ENCODE data around the gene BCL2L11. TPM values are rescaled to one million over a fixed set of nuclear protein-coding genes. Genes with fewer than 3 reads are reported as not detected.

Gene BCL2L11
- total RNA-seq, 2 experiments from 2014 or later: 11.5 to 12.8 TPM

DNA sequence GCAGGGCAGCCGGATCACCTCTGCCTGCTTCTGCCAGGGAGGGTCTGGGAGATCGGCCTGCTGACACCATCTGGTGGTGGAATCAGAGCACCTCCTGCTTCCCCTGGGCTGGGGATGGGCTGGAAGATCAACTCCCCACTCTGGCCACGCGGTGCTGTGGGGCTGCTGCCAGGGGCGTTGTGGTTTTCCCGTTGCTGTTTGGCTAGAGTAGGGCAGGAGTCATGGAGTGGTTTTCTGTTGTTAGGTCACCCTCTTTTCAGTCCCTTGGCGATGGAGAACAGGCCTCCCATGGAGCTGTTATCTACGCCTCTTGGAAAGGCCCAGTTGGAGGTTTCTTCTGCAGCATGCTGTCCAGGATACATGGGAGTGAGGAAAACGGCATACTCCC, 15.2 kb downstream of the BCL2L11 start:
- intact Hi-C loops (cut with micrococcal nuclease): no loop called here
- Mint-ChIP-seq H3K4me3 (no peak overlapping the region), H3K4me1 (ENCODE audit: low read depth) (peaks cover 16% of the 10 kb centered on the region), H3K36me3 (ENCODE audit: low read depth) (peaks cover 39% of the 10 kb centered on the region), H3K27ac (no peak overlapping the region), H3K9me3 (no peaks in the 10 kb centered on the region), H3K27me3 (ENCODE audit: low read depth) (no peaks in the 10 kb centered on the region)
- peak; percentile 30 for DNase-seq
- CTCF ChIA-PET: interaction anchor here (1.3 kb wide), 1 partner anchor 18 kb away, joined by 7 read pairs; no protein-coding TSS in a partner anchor

DNA sequence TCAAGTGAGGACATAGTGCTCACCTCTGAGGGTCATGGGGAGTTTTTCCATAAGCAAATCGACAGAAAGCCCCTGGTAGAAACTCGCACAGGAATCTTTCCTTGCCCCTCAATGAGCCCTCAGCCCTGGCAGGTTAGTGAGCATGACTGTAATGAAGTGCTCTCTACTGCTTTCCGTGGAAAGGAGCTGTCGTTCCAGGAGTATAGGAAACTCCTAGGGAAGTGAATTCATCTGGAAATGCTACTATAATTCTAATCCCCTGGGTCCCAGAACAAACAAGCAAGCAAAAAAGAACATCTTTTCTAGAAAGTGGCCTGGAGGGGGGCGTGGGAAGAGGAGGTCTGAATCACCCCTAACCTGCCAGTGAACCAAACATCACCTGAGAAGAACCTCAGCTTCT, 18.1 kb downstream of the BCL2L11 start:
- Mint-ChIP-seq H3K9me3 (no peaks in the 10 kb centered on the region), H3K4me3 (no peak overlapping the region), H3K36me3 (ENCODE audit: low read depth) (peaks cover 42% of the 10 kb centered on the region), H3K4me1 (ENCODE audit: low read depth) (peaks cover 16% of the 10 kb centered on the region), H3K27me3 (ENCODE audit: low read depth) (no peaks in the 10 kb centered on the region), H3K27ac (no peak overlapping the region)
- CTCF ChIA-PET: interaction anchor here (0.9 kb wide), 1 partner anchor 8 kb away, joined by 3 read pairs; no protein-coding TSS in a partner anchor
- intact Hi-C loops (cut with micrococcal nuclease): no loop called here
- no peak for DNase-seq

DNA sequence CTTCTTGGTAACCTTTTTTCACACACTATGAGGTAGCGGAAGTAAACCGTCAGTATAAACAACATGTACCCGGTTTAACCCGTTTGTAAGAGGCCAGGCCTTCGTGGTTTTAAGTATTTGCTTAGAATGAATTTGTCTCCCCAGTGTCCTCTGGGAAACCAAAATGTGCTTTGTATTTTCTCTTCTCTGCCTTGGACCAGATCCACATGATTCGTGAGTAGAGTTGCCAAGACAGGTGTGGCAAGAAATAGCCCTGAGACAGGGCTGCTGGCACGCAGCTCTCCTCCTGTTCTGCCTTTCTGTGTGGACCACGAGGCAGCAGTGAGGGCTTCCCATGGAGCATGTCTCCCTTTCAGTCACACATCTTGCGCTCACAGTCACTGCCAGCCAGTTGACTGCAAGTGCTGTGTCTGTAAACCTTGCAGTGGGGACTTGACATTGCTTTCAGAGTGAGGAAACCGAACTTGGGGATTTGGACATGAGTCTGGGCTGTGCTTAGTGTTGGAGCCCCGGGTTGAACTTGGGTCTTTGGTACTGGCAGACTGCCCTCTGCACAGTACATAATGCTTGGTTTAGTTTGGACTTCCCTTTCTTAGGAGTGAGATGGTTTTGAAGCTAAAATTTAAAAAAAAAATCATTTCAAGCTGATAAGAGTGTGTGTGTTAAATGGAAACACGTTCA, 19.1 kb downstream of the BCL2L11 start:
- H3K36me3 Mint-ChIP-seq (ENCODE audit: low read depth): peaks cover 42% of the 10 kb centered on the region
- peaks cover 9% of the 10 kb centered on the region for H3K4me1 Mint-ChIP-seq (ENCODE audit: low read depth)
- intact Hi-C loops (cut with micrococcal nuclease): no loop called here
- no peak overlapping the region for H3K27ac Mint-ChIP-seq
- no peaks in the 10 kb centered on the region for H3K27me3 Mint-ChIP-seq (ENCODE audit: low read depth)
- no peak overlapping the region for H3K4me3 Mint-ChIP-seq
- CTCF ChIA-PET: interaction anchor here (0.6 to 1.0 kb wide), 2 partner anchors 8 to 881 kb away, joined by 3 to 5 read pairs; no protein-coding TSS in a partner anchor
- DNase-seq: no peak
- H3K9me3 Mint-ChIP-seq: no peaks in the 10 kb centered on the region

- no peaks in the 10 kb centered on the region for H3K27me3 Mint-ChIP-seq (ENCODE audit: low read depth)
- peaks cover 16% of the 10 kb centered on the region for H3K4me1 Mint-ChIP-seq (ENCODE audit: low read depth)
- peaks cover 46% of the 10 kb centered on the region for H3K36me3 Mint-ChIP-seq (ENCODE audit: low read depth)
- no peak overlapping the region for H3K4me3 Mint-ChIP-seq
- no peak overlapping the region for H3K27ac Mint-ChIP-seq
- intact Hi-C loops (cut with micrococcal nuclease): no loop called here
- no peak for DNase-seq
- no peaks in the 10 kb centered on the region for H3K9me3 Mint-ChIP-seq
- CTCF ChIA-PET: interaction anchor here (0.6 kb wide), 1 partner anchor 880 kb away, joined by 3 read pairs; no protein-coding TSS in a partner anchor
Measured at GRCh38 chr2:111140815-111141214, 20.1 kb downstream of the BCL2L11 start.

DNA sequence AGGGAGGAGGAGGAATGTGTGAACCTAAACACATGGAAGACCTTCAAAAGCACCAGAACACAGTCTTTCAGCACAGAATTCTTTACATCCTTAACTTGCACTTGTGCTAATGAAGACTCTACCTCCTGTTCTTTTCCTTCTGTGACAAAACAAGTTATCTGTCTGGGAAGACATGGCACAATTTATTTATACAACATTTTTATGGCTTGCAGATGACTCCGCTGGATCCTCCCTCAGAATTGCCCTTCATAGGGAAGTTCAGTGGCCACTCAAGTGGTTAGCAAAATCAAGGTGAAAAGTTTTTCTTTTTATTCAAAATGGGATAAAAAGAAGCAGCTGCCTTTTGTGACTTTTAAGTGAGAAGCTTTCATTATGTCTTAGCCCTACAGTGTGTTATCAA, 21.4 kb downstream of the BCL2L11 start:
- CTCF ChIA-PET: interaction anchor here (0.7 kb wide), 1 partner anchor 71 kb away, joined by 3 read pairs; no protein-coding TSS in a partner anchor
- intact Hi-C loops (cut with micrococcal nuclease): no loop called here
- Mint-ChIP-seq H3K36me3 (ENCODE audit: low read depth) (peaks cover 45% of the 10 kb centered on the region), H3K27ac (no peak overlapping the region), H3K4me1 (ENCODE audit: low read depth) (peaks cover 16% of the 10 kb centered on the region), H3K4me3 (no peak overlapping the region), H3K9me3 (no peaks in the 10 kb centered on the region), H3K27me3 (ENCODE audit: low read depth) (no peaks in the 10 kb centered on the region)
- DNase-seq: no peak

GRCh38 chr2:111143107-111143842, 22.6 kb downstream of the BCL2L11 start:
- no peak overlapping the region for H3K27ac Mint-ChIP-seq

DNA sequence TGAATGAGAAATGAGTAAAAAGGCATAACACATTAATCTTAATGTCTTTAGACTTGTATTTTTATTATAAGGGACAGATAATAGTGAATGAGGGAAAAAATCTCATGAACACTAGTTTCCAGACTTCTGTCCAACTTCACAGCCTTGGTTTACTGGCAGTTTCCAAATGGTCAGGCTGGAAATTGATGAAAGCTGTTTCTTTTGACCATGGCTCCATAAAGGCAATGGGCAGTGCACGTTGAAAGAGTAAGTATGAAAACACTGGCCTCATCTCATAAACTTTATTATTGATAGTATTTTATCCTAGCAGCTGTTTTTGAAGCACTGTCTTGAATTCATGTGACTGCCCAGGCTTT, 23.1 kb downstream of the BCL2L11 start:
- intact Hi-C loops (cut with micrococcal nuclease): no loop called here
- Mint-ChIP-seq H3K9me3 (no peaks in the 10 kb centered on the region), H3K36me3 (ENCODE audit: low read depth) (peaks cover 41% of the 10 kb centered on the region), H3K27ac (no peak overlapping the region), H3K27me3 (ENCODE audit: low read depth) (no peaks in the 10 kb centered on the region), H3K4me3 (no peak overlapping the region), H3K4me1 (ENCODE audit: low read depth) (peaks cover 23% of the 10 kb centered on the region)
- CTCF ChIA-PET: no interaction called here
- no peak for DNase-seq

More at GRCh38 chr2:111143107-111143842, 22.6 kb downstream of the BCL2L11 start:
- peaks cover 19% of the 10 kb centered on the region for H3K4me1 Mint-ChIP-seq (ENCODE audit: low read depth)
- CTCF ChIA-PET: no interaction called here
- H3K27me3 Mint-ChIP-seq (ENCODE audit: low read depth): no peaks in the 10 kb centered on the region
- H3K4me3 Mint-ChIP-seq: no peak overlapping the region
- intact Hi-C loops (cut with micrococcal nuclease): no loop called here
- H3K36me3 Mint-ChIP-seq (ENCODE audit: low read depth): peaks cover 45% of the 10 kb centered on the region
- no peaks in the 10 kb centered on the region for H3K9me3 Mint-ChIP-seq
- no peak for DNase-seq

GRCh38 chr2:111145103-111145760, 24.5 kb downstream of the BCL2L11 start:
- Mint-ChIP-seq H3K4me1 (ENCODE audit: low read depth) (peaks cover 32% of the 10 kb centered on the region), H3K36me3 (ENCODE audit: low read depth) (peaks cover 29% of the 10 kb centered on the region), H3K9me3 (no peaks in the 10 kb centered on the region), H3K27ac (no peak overlapping the region), H3K4me3 (no peak overlapping the region), H3K27me3 (ENCODE audit: low read depth) (no peaks in the 10 kb centered on the region)
- intact Hi-C loops (cut with micrococcal nuclease): no loop called here
- no peak for DNase-seq
- CTCF ChIA-PET: interaction anchor here (1.1 to 1.2 kb wide), 2 partner anchors 19 to 54 kb away, joined by 3 to 4 read pairs; no protein-coding TSS in a partner anchor

DNA sequence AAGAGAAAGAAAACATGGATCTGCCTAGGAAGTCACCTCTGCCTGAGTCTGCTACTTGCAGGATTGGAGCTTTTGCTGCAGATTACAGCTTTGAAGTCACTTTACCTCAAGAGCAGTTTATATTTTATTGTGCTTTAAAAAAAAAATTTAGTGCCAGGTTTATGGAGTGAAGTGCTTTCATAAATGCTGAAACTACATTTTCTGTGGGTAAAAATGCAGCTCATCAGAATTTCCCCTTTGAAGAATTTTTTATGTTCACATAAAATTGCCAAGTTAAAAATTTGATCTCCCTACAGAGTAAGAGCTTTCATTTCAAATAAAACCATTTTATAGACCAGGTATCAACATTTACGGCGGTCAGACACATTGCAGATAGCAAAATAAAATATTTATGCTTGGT, 25.2 kb downstream of the BCL2L11 start:
- no peak overlapping the region for H3K27ac Mint-ChIP-seq
- intact Hi-C loops (cut with micrococcal nuclease): no loop called here
- H3K4me3 Mint-ChIP-seq: no peak overlapping the region
- H3K27me3 Mint-ChIP-seq (ENCODE audit: low read depth): no peaks in the 10 kb centered on the region
- H3K9me3 Mint-ChIP-seq: no peaks in the 10 kb centered on the region
- H3K4me1 Mint-ChIP-seq (ENCODE audit: low read depth): peaks cover 32% of the 10 kb centered on the region
- CTCF ChIA-PET: interaction anchor here (0.7 to 1.2 kb wide), 2 partner anchors 9 to 55 kb away, joined by 3 to 4 read pairs; no protein-coding TSS in a partner anchor
- peaks cover 24% of the 10 kb centered on the region for H3K36me3 Mint-ChIP-seq (ENCODE audit: low read depth)
- DNase-seq: no peak

- no peak for DNase-seq
- H3K27ac Mint-ChIP-seq: no peak overlapping the region
- no peaks in the 10 kb centered on the region for H3K27me3 Mint-ChIP-seq (ENCODE audit: low read depth)
- H3K9me3 Mint-ChIP-seq: no peaks in the 10 kb centered on the region
- peaks cover 32% of the 10 kb centered on the region for H3K36me3 Mint-ChIP-seq (ENCODE audit: low read depth)
- peaks cover 24% of the 10 kb centered on the region for H3K4me1 Mint-ChIP-seq (ENCODE audit: low read depth)
- no peak overlapping the region for H3K4me3 Mint-ChIP-seq
- intact Hi-C loops (cut with micrococcal nuclease): no loop called here
- CTCF ChIA-PET: interaction anchor here (0.8 kb wide), 1 partner anchor 8 kb away, joined by 5 read pairs; no protein-coding TSS in a partner anchor
Measured at GRCh38 chr2:111148225-111148873, 27.6 kb downstream of the BCL2L11 start.

DNA sequence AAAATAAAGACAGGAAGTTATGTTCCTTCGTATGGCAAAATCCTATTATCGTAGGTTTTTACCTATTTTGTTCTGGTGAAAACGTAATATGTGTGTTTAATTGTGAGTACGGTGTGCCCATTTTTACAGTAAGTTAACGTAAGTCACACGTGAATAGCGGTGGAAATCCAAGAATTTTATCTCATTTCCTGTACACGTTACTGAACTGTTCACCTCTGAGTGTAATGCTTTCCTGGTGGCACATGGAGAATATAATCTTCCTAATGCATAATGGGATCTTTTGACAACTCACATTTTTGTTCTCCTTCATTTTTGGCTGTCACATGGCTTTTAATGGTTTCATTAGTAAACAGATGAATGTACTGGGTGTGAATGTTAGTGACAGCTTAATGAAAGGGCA, 28.2 kb downstream of the BCL2L11 start:
- CTCF ChIA-PET: no interaction called here

DNA sequence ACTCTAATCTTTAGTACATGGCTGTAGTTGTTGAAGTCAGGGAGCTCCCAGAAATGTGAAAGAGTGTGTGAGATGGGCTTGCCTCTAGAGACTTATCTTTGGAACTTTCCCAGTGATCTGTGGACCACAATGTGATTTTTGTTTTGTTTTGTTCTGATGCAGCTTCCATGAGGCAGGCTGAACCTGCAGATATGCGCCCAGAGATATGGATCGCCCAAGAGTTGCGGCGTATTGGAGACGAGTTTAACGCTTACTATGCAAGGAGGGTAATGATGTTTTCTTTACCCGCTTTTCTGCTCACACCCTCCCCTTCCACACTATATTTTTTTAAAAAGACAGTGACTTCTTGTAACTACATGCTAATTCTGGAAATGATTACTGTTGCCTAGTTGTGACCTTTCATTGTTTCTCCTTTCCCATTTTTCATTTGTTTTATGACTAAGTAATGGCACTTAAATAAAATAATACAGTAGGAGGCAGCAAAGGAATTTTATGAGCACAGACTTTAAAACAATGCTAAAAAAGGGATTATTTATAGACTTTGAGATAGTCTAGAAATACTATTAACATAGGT, 29.3 kb downstream of the BCL2L11 start:
- no peak overlapping the region for H3K4me3 Mint-ChIP-seq
- intact Hi-C loops (cut with micrococcal nuclease): no loop called here
- no peak overlapping the region for H3K27ac Mint-ChIP-seq
- H3K9me3 Mint-ChIP-seq: no peaks in the 10 kb centered on the region
- no peak for DNase-seq
- peaks cover 34% of the 10 kb centered on the region for H3K36me3 Mint-ChIP-seq (ENCODE audit: low read depth)
- H3K27me3 Mint-ChIP-seq (ENCODE audit: low read depth): no peaks in the 10 kb centered on the region
- peaks cover 24% of the 10 kb centered on the region for H3K4me1 Mint-ChIP-seq (ENCODE audit: low read depth)
- CTCF ChIA-PET: no interaction called here

More for the DNA sequence above, 28.2 kb downstream of the BCL2L11 start:
- H3K4me3 Mint-ChIP-seq: no peak overlapping the region
- H3K36me3 Mint-ChIP-seq (ENCODE audit: low read depth): peaks cover 35% of the 10 kb centered on the region
- H3K27me3 Mint-ChIP-seq (ENCODE audit: low read depth): no peaks in the 10 kb centered on the region
- DNase-seq: no peak
- no peak overlapping the region for H3K27ac Mint-ChIP-seq
- peaks cover 24% of the 10 kb centered on the region for H3K4me1 Mint-ChIP-seq (ENCODE audit: low read depth)
- no peaks in the 10 kb centered on the region for H3K9me3 Mint-ChIP-seq
- intact Hi-C loops (cut with micrococcal nuclease): no loop called here

Measured in activated naive CD4-positive, alpha-beta T cell treated with anti-CD3 and anti-CD28 coated beads for 36 hours (primary cell).